Measurements from ENCODE around the gene KIRREL1.

DNA sequence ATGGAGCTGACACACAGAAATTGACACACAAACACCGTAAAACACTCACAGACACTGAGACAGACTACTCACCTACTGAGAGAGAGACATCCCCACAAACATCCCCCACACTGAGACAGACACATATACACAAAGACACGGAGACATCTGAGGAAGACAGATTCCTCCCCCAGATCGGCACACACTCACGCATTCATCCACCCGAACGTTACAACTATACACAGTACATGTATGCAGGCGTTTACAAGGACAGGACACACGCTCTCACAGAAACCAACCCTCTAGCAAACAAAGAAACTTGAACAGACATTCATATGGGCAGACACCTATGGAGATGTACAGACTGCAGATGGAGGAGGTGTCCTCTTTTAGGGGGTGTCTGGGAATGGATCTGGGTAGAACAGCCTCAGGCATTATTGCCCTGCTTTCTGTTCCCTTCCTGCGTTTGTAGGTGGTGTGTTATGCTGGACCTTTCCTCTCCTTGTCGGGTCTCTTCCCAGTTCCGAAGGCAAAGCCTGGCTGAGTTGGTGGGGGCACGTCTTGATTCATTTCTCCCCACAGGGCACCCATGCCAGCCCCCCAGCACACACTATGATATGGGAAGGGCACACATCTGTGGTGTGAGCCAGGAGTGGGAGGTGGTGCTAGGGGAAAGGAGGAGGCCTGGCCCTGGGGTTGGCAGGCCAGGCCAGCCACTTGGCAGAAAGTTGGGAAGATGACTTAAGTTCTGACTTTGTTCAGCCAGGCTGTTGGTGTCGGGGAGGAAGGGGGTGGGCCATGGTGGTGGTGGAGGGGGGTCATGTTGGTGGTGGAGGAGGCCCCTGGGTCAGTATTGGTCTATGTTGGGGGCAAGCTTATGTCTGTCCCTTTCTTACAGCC, 1.5 kb downstream of the KIRREL1 start:
- TF ChIP-seq TOX (CRISPR knock-in tag; IDR thresholded peaks at IDR 0.05; ENCODE audit: borderline replicate concordance) (no peak), OSR1 (CRISPR knock-in tag; IDR thresholded peaks at IDR 0.05) (no peak), ESRRG (CRISPR knock-in tag; IDR thresholded peaks at IDR 0.05) (no peak), GLIS3 (CRISPR knock-in tag; IDR thresholded peaks at IDR 0.05) (no peak), ZFP30 (CRISPR knock-in tag; IDR thresholded peaks at IDR 0.05) (no peak)
- TF ChIP-seq, protein P1, sequence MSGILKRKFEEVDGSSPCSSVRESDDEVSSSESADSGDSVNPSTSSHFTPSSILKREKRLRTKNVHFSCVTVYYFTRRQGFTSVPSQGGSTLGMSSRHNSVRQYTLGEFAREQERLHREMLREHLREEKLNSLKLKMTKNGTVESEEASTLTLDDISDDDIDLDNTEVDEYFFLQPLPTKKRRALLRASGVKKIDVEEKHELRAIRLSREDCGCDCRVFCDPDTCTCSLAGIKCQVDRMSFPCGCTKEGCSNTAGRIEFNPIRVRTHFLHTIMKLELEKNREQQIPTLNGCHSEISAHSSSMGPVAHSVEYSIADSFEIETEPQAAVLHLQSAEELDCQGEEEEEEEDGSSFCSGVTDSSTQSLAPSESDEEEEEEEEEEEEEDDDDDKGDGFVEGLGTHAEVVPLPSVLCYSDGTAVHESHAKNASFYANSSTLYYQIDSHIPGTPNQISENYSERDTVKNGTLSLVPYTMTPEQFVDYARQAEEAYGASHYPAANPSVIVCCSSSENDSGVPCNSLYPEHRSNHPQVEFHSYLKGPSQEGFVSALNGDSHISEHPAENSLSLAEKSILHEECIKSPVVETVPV (CRISPR knock-in tag; IDR thresholded peaks at IDR 0.05), result no peak
